ENCODE measurements around the gene CBY1.
"Not testable (repeated sequence)": the region's sequence is repeated elsewhere in the genome, so short reads cannot be mapped to it uniquely, and the experiment has no call there.

CBY1 gene

DNA sequence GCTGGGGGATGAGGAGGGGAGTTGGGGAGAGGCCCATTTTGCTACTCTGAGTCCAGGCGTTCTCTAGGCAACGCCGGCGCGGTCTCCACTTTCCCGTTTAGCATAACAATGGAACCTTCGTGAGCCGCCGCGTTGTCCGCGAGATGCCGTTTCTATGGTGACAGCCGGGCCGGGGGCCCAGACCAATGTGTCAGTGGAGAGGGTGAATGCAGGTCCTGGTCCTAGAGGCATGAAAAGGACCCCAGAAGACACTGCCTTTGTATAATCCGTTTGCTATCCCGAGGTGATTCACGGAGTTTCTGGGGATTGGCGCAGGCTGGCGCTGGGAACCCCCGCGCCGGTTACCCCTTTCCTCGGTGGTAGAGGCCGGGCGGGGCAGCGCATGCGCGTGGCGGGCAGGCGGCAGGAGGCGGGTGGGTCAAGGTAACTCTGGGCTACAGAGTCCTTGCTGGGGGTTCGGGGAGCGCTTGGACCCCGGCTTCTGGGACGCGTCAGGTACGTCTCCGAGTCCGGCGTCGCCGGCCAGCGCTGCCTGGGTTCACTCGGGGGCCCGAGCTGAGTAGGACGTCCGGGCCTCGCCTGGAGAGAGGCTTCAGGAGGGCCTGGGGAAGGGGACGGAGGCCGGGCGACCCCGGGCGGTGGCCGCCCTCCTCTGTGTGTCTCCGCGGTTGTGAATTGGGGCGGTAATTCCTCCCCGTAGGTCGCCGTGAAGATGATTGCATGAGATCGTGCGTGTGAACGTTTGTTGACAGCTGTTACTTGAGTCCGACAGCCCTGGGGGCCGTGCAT lies at the start of gene CBY1, which contains the start of gene FAM227A:
Gene CBY1, plus strand, starts transcription at position 383 of the 789 bp plus-strand sequence. CDS start 11,417 bp downstream, outside the sequence.
Gene FAM227A, minus strand, starts transcription at position 137 of the 789 bp plus-strand sequence. CDS start 6,224 bp downstream, outside the sequence.
- DNase-seq (ENCODE audit: low spot score): peak; percentile 91

GRCh38 chr22:38607680-38608079 lies 48.8 kb upstream of the CBY1 start:
- DNase-seq (ENCODE audit: low spot score): no peak

- no peak for DNase-seq (ENCODE audit: low spot score)
Observed at GRCh38 chr22:38608992-38609750, 47.3 kb upstream of the CBY1 start.

DNA sequence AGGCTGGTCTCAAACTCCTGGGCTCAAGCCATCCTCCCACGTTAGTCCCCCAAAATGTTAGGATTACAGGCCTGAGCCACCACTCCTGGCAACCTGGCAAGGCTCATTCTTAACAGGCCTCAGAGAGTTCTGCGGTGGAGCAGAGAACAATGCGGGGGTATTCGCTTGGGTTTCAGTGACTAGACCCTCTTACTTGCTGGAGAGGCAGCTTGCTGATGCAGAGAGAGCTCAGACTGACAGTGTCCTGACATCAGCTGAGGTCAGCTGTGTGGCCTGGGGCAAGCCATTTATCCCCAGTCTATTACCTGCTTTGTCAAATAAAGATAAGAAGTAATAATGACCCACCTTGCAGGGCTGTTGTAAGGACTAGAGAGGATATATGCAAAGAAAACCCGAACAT lies 46.2 kb upstream of the CBY1 start:
- no peak for DNase-seq (ENCODE audit: low spot score)

GRCh38 chr22:38611559-38611958 lies 44.9 kb upstream of the CBY1 start:
- no peak for DNase-seq (ENCODE audit: low spot score)

GRCh38 chr22:38612217-38613006 lies 44.0 kb upstream of the CBY1 start:
- DNase-seq (ENCODE audit: low spot score): no peak

DNA sequence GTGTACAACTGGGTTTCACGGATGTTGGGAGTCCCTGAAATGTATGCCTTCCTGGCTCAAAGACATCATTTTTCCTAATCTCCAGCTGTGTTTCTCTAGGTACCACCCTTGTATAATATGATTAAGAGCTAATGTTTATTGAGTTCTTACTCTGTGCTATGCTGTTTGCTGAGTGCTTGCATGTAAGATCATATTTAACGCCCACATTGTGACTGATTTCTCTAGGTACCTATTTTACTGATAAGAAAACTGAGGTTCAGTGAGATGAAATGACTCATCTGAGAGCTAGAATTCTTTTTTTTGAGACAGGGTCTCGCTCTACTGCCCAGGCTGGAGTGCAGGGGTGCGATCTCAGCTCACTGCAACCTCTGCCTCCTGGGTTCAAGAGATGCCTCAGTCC lies 42.9 kb upstream of the CBY1 start:
- DNase-seq (ENCODE audit: low spot score): no peak

DNA sequence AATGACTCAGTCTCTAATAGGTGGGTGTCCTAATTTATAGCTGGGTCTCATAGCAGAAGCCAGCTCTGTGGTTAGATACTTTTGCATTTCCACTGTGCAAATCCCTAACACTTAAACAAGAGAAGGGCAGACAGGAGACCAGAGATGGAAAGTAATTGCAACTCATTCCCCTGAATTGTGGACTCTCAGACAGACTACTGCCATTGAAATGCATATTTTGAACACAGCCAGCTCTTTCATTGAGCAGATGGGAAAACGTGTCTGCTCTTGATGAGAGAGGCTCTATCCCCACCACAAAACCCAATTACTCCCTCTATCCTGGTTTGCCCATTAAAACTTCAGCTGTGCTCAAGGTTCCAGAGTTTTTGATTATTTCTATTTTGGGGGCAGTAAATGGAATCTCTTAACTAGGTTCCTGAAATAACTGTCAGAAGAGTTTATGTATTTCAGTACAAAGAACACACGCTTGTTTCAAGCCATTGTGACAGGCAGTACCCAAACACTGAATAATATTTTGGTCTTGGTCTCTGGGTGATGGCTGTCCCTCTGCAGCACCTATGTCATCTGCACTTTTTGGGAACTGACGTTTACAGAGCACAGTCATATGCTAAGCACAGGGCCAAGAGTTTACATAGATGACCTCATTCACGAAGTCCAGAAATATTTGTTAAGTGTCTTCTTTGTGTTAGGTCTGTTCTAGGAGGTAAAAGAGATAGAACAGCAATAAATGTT lies 41.9 kb upstream of the CBY1 start:
- DNase-seq (ENCODE audit: low spot score): no peak

GRCh38 chr22:38615064-38615405 lies 41.4 kb upstream of the CBY1 start:
- not testable (repeated sequence) for DNase-seq (ENCODE audit: low spot score)

DNA sequence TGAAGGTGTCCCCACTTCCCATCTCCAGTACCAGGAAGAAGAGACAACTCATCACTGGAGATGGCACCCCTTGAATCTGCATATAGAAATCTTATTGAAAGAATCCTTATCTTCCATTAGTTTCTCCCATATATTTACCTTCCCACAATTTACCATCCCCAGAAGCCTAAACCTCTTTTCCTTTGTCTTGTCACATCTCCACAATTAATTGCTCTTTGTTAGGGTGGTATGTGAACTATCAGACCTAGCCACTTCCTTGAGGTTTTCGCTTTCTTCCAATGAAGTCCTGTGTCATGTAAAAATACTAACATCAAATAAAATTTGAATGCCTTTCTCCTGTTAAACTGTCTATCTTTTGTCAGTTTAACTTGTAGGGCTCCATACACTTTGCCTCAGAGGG lies 38.2 kb upstream of the CBY1 start:
- DNase-seq (ENCODE audit: low spot score): no peak

DNA sequence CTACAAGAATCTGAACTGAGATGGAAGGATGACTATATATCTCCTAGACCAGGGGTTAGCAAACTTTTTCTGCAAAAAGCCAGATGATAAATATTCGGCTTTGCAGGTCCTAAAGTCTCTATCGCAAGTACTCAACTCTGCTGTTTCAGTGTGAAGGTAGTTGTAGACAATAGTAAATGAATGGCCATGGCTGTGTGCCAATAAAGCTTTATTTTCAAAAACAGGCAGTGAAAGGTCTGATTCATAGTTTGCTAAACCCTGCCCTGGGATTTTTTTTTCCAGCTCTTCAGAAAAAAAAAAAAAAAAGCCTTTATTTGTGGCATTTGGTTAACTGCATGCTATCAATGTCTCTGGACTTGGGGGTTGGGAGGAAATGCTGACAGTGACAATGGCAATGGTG lies 37.8 kb upstream of the CBY1 start:
- DNase-seq (ENCODE audit: low spot score): no peak

- peak; percentile 15 for DNase-seq (ENCODE audit: low spot score)
Observed at GRCh38 chr22:38623351-38623750, 33.1 kb upstream of the CBY1 start.

DNA sequence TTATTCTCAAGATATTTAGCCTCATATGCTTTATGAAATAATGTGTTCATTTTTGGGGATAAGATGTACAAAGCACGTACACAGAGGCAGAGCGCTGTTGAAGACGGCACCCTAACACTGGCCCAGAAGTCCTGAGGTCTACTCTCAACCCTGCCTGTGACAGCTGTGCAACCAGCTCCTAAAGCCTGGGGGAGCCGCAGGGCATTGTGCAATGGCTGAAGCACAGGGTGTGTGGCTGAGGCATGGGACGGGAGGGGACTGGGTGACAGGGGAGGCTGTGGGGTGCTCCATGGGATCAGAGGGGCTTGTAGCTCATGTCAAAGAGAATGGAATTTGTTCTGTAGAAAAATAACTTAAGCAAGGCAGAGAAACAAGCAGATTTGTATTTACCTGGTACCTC lies 28.0 kb upstream of the CBY1 start:
- no peak for DNase-seq (ENCODE audit: low spot score)

- no peak for DNase-seq (ENCODE audit: low spot score)
Observed at GRCh38 chr22:38629108-38629507, 27.3 kb upstream of the CBY1 start.

DNA sequence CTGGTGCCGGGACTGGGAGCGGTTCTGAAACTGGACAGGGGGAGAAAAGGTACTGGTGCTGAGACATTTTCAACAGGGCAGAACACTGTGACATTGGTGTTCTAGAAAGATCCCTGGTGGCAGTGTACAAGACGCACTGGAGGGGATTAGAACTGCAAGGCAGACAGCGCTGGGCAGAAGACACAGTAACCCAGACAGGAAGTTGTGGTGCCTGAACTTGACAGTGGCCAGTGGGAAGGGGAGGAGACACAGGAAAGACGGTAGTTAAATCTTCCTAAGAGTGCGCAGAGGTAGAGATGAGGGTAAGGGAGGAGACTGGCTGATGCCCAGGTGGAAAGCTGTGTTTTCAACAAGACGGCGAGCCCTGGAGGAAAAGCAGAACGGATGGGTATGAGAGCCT lies 24.7 kb upstream of the CBY1 start:
- no peak for DNase-seq (ENCODE audit: low spot score)

- DNase-seq (ENCODE audit: low spot score): no peak
Observed at GRCh38 chr22:38632528-38632927, 23.9 kb upstream of the CBY1 start.

- peak; percentile 27 for DNase-seq (ENCODE audit: low spot score)
Observed at GRCh38 chr22:38638216-38638615, 18.2 kb upstream of the CBY1 start.

GRCh38 chr22:38638728-38639127 lies 17.7 kb upstream of the CBY1 start:
- peak; percentile 9 for DNase-seq (ENCODE audit: low spot score)

DNA sequence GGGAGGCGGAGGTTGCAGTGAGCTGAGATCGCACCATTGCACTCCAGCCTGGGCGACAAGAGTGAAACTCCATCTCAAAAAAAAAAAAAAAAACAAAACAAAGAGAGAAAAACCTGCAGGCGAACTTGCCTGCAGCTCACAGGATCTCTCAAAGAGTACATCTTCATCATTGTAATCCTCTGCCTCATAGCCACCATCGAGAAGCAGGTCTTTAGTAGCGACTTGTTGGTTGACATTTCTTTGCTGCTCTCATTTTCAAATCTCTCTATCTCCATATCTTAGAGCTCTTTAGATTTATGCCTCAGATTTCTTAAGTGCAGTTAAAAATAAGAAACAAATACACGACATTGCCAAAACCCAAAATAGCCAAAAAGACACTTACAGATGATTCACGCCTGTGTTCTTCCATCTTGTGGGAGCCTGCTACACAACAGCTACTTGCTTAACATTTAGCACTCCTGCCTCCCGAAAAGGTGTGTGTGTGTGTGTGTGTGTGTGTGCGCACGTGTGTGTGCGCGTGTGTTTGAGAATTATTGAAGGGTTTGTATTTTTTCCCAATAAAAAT lies 14.9 kb upstream of the CBY1 start:
- DNase-seq (ENCODE audit: low spot score): no peak

- not testable (repeated sequence) for DNase-seq (ENCODE audit: low spot score)
Observed at GRCh38 chr22:38644245-38644644, 12.2 kb upstream of the CBY1 start.

DNA sequence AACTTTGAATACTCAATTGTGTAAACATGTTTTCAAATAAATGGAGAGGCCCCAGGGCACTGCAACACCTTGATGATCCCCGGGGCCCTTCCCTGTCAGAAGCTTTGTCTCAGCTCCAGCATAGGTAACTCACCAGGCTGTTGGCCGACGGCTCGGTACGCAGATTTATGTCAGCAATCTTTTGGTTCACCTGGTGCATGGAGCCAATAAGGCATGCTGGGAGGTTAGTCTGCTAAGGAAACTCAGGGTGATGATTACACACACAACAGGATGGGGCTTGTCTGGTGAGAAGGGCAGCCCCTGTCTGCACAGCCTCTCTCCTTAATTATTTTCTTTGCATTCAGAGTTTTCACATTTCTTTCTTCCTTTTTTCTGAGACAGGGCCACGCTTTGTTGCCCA lies 11.0 kb upstream of the CBY1 start:
- DNase-seq (ENCODE audit: low spot score): no peak

Measured in kidney tubule cell (primary cell).